Breast epithelium (tissue), 3 donors: ENCODE results near the gene PHF21A.

ENCODE experiments used
- CTCF ChIP-seq, 3 donors: fragments of 450-650 bp; IDR thresholded peaks; one replicate each; pipeline ENCODE4 v1.5.1; 2016 to 2017; ENCODE audit warnings: antibody characterized with exemption in 3 of 3, mild to moderate bottlenecking in 3 of 3, moderate library complexity in 3 of 3
- POLR2A ChIP-seq: fragments of 450-650 bp; IDR thresholded peaks from one replicate; pipeline ENCODE4 v1.6.1; 2016; ENCODE audit warnings: antibody characterized with exemption, mild to moderate bottlenecking, moderate library complexity

DNA sequence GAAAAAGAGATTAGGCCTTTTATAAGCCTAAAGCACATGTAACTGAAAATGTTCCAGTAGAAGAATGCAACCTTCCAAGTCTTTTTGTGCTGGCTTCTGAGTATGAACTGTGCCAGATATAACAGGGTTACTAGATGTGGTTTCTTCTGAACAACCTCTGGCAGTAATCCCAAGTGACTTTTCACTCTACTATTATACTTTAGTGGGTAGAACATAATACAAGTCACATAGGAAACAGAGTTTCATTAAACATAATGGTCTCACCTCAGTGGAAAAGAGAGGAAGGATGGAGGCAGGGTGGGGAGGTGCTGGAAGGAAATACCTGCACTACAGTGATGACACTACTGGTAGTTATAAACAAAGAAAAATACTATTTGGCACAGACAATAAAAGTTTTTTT lies 81.3 kb downstream of the PHF21A start:
- TF ChIP-seq CTCF (IDR thresholded peaks at IDR 0.05) (no peak), POLR2A (no peak)
